ENCODE data around the gene VEZF1.

The VEZF1 gene

DNA sequence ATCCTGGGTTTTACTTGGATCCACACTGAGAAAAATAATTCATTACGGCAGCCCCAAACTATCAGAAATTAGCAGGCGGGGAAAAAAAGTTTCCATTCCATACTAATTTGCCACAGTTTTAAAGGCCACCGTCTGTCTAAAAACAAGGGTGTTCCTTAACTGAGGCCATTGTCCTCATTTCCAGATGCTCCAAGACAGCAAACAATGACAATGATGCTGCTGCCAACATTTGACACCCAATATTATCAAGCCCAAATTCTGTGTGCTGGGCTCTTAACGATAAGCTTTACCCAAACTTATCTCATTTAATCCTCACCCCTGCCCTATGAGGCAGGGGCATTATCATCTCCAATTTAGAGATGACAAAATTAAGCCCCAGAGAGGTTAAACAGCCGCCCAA lies 59.1 kb downstream of the VEZF1 start:
- no peak for DNase-seq (ENCODE audit: low read depth)

DNA sequence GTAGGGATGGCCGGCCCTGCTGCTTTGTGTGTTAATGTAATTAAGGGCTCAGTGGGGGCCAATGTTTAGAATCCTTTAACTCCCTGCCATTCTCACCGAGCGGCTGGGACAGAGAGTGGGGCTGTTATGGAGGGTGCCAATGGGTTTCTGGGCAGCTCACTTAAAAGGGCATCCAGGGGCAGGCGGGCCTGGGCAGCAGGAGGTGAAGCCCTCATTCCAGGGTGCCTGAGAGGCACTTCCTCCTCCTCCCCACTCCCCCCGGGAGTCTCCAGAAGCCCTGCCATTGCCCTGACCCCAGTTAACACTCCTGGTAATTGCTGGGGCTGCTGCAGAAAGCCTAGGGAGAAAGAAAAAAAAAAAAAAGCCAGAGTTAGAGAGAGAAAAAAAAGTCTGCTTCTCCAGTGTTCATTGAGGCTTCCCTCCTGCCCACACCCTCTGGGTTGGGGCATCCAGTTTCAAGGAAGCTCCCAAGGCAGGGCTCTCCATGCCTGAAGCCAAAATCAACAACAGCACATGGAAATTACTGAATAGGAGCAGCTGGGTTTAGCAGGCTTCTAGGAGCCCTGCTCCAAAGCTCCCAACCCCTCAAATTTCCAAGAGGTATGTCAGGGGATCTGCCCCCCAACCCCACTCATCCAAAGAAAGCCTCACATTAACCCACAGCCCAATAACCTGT lies 60.9 kb downstream of the VEZF1 start:
- DNase-seq (ENCODE audit: low read depth) = no peak

DNA sequence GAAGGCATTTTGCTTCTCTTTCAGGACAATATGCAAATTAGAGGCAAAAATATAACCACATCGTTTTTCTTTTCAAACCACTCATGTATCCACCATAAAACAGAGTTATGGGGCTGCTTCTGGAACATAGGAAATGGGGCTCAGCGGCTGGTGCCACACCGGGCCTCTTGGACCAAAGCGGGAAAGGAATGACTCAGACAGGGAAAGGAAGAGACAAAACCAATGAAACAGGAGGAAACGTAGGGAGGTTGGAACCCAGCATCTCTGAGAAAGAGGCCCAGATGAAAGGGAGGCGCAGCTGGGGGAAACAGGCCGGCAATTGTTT lies 61.4 kb downstream of the VEZF1 start:
- DNase-seq (ENCODE audit: low read depth) = no peak

DNA sequence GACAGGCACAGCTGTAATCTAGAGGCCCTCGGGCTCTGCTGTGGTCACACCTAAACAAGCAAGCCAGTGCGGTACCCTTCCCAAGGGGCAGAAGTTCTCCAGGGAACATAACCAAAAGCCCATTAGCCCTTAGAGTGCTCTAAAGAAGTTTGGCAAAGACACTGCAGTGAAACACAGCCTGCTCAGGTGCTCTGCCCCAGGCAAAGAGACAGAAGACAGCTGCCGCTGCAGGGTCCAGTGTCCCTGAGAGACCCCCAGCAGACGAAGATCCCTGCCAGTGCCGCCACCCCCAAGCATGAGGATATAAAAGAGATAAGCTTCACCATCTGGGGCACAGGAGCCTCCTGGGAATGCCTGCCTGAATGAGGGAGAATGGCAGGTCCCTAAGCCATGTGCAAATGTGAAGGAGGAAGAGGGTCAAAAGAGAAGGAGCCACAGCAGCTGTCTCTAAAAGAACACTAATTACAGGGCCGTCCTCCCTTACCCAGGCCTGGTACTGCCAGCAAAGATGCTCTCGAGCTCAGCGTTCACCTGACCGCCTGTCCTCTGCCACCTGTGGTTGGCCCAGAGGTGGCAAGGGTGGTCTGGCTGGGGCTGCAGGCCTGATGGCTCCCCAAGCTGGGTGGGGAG lies 62.6 kb downstream of the VEZF1 start:
- DNase-seq (ENCODE audit: low read depth) = no peak

DNA sequence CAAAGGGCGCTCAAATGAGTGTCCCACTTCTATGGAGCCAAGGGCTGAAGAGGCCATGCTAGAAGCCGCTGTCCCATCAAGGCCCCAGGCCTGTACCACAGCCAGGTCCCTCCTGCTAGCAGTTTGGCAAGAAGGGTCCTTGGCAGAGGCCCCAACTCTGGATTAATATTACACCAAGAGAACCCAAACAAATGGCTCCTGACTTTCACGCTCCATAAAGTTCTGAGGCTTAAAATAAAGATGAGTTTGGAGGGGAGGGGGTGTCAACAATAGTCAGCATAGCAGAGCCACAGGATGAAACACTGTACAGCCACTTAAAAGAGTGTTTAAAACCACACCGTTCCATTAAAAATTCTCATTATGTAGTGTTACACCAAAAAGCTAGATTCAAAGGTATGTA lies 63.4 kb downstream of the VEZF1 start:
- DNase-seq (ENCODE audit: low read depth) = no peak
